Kidney (tissue), 14 donors: ENCODE data around the gene GAL3ST3. TPM values are rescaled to one million over a fixed set of nuclear protein-coding genes. Genes with fewer than 3 reads are reported as not detected.
"Not testable (repeated sequence)": the region's sequence is repeated elsewhere in the genome, so short reads cannot be mapped to it uniquely, and the experiment has no call there.

ENCODE experiments used
- DNase-seq, 5 donors: peaks; one replicate each; pipeline ENCODE4 v3.0.0-alpha.2; 2013 to 2020
- FAIRE-seq: peaks from 2 replicates; lab custom pipeline; 2012; peaks lifted over from hg19 to GRCh38; lab: Jason Lieb, UNC
- H3K27ac ChIP-seq, 2 donors: one replicate each; pipeline ENCODE4 v1.7.0; 2013; ENCODE audit warnings: low read depth in 2 of 2, low read length in 2 of 2, inconsistent platforms in 1 of 2
- H3K27me3 ChIP-seq: one replicate; pipeline ENCODE4 v1.7.1; 2013; ENCODE audit warnings: low read length, inconsistent platforms; ENCODE audit not compliant: control insufficient read depth, insufficient read depth
- H3K36me3 ChIP-seq, 3 donors: one replicate each; pipeline versions ENCODE4 v1.7.0 to v1.7.1; 2013; ENCODE audit warnings: low read length in 3 of 3, control low read depth in 1 of 3, inconsistent platforms in 1 of 3; ENCODE audit not compliant: insufficient read depth in 3 of 3, control insufficient read depth in 2 of 3
- H3K4me1 ChIP-seq, 3 donors: one replicate each; pipeline versions ENCODE4 v1.7.0 to v1.7.1; 2013; ENCODE audit warnings: low read length in 3 of 3, inconsistent platforms in 1 of 3, low read depth in 1 of 3; ENCODE audit not compliant: control insufficient read depth in 2 of 3, insufficient read depth in 2 of 3
- H3K4me3 ChIP-seq, 3 donors: one replicate each; pipeline versions ENCODE4 v1.7.0 to v1.8.1; 2013; ENCODE audit warnings: low read length in 3 of 3, control low read depth in 1 of 3, inconsistent platforms in 1 of 3
- H3K9ac ChIP-seq, 3 donors: one replicate each; pipeline versions ENCODE4 v1.7.0 to v1.7.1; 2013; ENCODE audit warnings: low read length in 3 of 3, control low read depth in 1 of 3, inconsistent platforms in 1 of 3
- H3K9me3 ChIP-seq, 3 donors: one replicate each; pipeline versions ENCODE4 v1.7.0 to v1.7.1; 2013; ENCODE audit warnings: low read length in 3 of 3, control low read depth in 1 of 3, inconsistent platforms in 1 of 3; ENCODE audit not compliant: control insufficient read depth in 2 of 3, insufficient read depth in 1 of 3
- CTCF ChIP-seq: IDR thresholded peaks from 3 replicates; pipeline ENCODE4 v1.5.1; 2012; ENCODE audit warnings: mild to moderate bottlenecking, moderate library complexity, borderline replicate concordance; ENCODE audit not compliant: insufficient read depth; ENCODE audit errors: extremely low read depth
- intact Hi-C: fragments of 100-400 bp; cut with DNase I; formaldehyde crosslinking; loops from one replicate; pipeline ENCODE4 v1.11.1; 2022
- polyA plus RNA-seq: library from polyadenylated mRNA; stranded (reverse); fragments of 350-450 nt; fragmentation: Illumina TruSeq; extraction: RNeasy Lipid Tissue Mini Kit (QIAGEN cat#74804); gene quantifications from one replicate; pipeline ENCODE4 v1.2.3, GENCODE V29; 2014; ENCODE audit warnings: low read depth, low replicate concordance; ENCODE audit not compliant: insufficient read depth
- total RNA-seq: library from RNA; stranded (reverse); fragmentation: NEBNext Ultra II Directional; extraction: Animal tissue kit (Norgen Biotek cat#: 25700); gene quantifications from one replicate; pipeline ENCODE4 v1.2.1, GENCODE V29; 2021
- donor health status: control.
- donor health status: control.
- donor health status: control.
- donor health status: control.
- donor health status: control.
- donor health status: DM: yes; HTN: yes; CAD: no.
- donor health status: Normal renal cell carcinoma (clear cell type).

Gene GAL3ST3
- total and polyA plus RNA-seq, 2 donors from 2014 or later: 2.5 to 7.6 TPM

- H3K27me3 ChIP-seq: no peaks in the 10 kb centered on the region
- no peak for TF ChIP-seq CTCF
- no peak overlapping the region for H3K4me3 ChIP-seq
- no peaks in the 10 kb centered on the region for H3K9me3 ChIP-seq
- H3K27ac ChIP-seq: no peak overlapping the region
- FAIRE-seq (no peak), DNase-seq (no peak)
- H3K36me3 ChIP-seq: no peaks in the 10 kb centered on the region
- H3K4me1 ChIP-seq: no peaks in the 10 kb centered on the region
- no peak overlapping the region for H3K9ac ChIP-seq
- intact Hi-C loops: no loop called here
These were observed 15.8 kb downstream of the GAL3ST3 start for GRCh38 chr11:66032957-66033735.

GRCh38 chr11:66026017-66026529 is 22.9 kb downstream of the GAL3ST3 start, which contains the start of gene CATSPER1:
Gene CATSPER1 (minus strand): TSS chr11:66026479. CDS start chr11:66026379, 100 bp downstream.
- intact Hi-C loops: no loop called here
- DNase-seq: peak in 1 of 5 donors; percentile 71
- H3K9ac ChIP-seq: no peak within 1 kb of the TSS
- no peaks in the 10 kb centered on the region for H3K4me1 ChIP-seq
- no peaks in the 10 kb centered on the region for H3K9me3 ChIP-seq
- no peaks in the 10 kb centered on the region for H3K36me3 ChIP-seq
- TF ChIP-seq CTCF: no peak
- no peak within 1 kb of the TSS for H3K27ac ChIP-seq
- no peak within 1 kb of the TSS for H3K4me3 ChIP-seq
- H3K27me3 ChIP-seq: no peaks in the 10 kb centered on the region
- FAIRE-seq: no peak

- H3K36me3 ChIP-seq, H3K9ac ChIP-seq, DNase-seq, H3K27me3 ChIP-seq, FAIRE-seq, intact Hi-C loops, H3K4me3 ChIP-seq, H3K27ac ChIP-seq, H3K4me1 ChIP-seq, H3K9me3 ChIP-seq: not testable (repeated sequence)
These were observed 25.8 kb downstream of the GAL3ST3 start for GRCh38 chr11:66023186-66023440.

GRCh38 chr11:66022401-66023185 is 26.4 kb downstream of the GAL3ST3 start:
- peak overlapping the region in 1 of 3 donors; percentile 19 for H3K9ac ChIP-seq
- no peak overlapping the region for H3K27ac ChIP-seq
- H3K4me1 ChIP-seq: no peaks in the 10 kb centered on the region
- no peak for FAIRE-seq
- TF ChIP-seq CTCF: peak; percentile 86
- no peak overlapping the region for H3K4me3 ChIP-seq
- no peaks in the 10 kb centered on the region for H3K36me3 ChIP-seq
- intact Hi-C loops: no loop called here
- DNase-seq: peak; percentile 68 to 88 (median 75)
- H3K9me3 ChIP-seq: no peaks in the 10 kb centered on the region
- H3K27me3 ChIP-seq: no peaks in the 10 kb centered on the region
